Measurements from ENCODE around the gene RAPGEF1.

- TF ChIP-seq CTCF (IDR thresholded peaks at IDR 0.05; ENCODE audit: low read length), result no peak
- no peak for TF ChIP-seq EZH2phosphoT487 (IDR thresholded peaks at IDR 0.05; ENCODE audit: low read length)
- no peak for TF ChIP-seq EZH2 (optimal IDR thresholded peaks at IDR 0.05; ENCODE audit: low read depth, low read length)
These were observed 36.6 kb upstream of the RAPGEF1 start for GRCh38 chr9:131776473-131776872.
